Measurements from ENCODE around the gene WNT5A.

The WNT5A gene

DNA sequence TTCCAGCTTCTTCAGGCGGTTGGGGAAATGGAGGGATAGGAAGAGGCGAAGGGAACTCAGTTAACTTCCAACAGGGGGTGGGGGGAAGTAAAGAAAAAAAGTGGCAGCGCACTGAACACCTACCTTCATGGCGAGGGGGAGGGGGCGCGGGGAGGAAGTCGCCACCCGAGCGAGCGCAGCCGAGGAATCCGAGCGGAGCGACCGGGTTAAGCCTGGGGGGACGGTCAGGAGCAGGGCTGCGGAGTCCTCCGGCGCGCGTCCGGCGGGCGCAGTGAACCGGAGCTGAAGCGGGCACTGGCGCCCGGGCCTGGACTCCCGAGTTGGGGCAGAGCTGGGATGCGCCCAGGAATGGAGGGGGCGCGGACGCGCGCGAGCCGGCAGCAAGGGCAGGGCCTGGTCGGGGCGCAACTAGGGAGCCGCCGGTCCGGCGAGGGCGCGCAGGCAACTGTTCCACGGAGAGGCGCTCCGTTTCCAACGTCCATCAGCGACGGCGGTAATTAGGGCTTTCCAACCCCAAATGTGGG, at the start of gene WNT5A:
TSS of gene WNT5A (minus strand) at position 450 of the 524 bp plus-strand sequence. CDS start at position 129, 321 bp downstream.
- DNase-seq (ENCODE audit: low spot score) = no peak

DNA sequence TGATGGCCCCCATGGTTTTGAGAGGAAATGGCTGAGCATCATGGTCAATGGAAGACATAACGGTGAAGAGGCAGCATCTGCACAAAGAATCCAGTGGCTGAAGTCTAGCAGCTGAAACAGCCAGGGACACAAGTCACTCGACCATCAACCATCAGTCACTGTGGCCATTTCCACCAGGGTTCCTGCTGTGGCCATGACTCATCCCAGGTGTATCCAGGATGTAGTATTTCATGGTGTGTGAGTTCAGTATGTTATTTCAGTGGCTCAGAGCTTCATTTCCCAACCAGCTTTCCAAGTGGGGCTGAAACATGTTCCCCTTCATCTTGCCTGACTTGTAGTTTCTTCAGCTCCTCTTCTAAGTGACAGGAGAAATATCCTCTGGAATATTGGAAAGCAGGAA, 47.8 kb upstream of the WNT5A start:
- DNase-seq (ENCODE audit: low spot score) = no peak

DNA sequence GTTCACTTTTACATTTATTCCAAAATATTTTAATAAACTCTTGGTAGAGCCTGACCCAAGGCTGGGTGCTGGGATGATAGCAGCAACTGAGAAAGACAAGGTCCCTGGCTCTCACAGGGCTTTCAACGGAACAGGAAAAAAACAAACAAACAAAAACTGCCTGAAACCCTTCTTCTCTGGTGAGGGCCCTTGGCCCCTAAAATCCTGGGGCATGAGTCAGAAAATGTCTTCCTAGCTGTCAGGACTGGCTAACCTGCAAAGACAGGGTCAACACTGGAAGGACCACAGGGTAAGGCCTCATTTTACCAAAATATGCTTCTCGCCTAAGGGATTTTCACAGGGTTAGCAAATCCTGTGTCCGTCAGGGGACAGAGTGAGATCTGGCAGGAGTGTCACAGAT, 45.7 kb upstream of the WNT5A start:
- no peak for DNase-seq (ENCODE audit: low spot score)

DNA sequence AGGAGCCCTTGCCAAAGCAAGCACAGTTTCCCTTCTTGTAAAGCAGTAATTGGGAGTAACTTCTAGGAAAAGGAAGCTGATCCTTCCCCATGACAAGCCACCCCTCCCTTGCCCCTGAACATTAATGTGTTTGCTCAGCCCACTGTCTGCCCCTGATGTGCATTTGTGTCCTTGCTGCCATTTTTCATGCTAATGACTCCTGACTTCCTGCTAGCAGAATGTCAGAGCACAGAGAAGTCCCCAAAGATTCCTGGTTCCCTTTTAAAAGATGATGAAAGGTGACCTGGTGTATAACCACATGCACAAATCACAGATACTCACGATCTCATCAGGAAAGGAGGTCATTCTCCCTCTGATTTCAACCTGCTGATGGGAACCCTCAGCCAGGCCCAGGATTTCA, 44.2 kb upstream of the WNT5A start:
- no peak for DNase-seq (ENCODE audit: low spot score)

DNA sequence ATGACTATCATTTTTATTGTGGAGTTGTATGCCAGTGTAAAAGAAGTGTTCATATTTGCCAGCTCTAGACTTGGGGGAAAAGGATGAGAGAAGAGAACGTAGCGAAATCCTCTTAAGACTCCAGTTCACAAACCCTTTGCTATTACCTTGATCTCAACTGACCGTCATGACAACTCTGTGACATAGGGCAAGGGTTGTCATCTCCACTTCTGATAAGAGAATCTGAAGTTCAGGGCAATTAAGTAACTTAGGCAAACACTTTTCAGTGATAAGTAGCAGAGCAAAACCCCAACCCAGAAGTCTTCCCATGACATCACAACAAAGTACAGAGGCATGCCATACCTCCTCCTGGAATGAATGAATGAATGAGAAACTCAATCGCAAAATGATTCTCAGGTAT, 40.3 kb upstream of the WNT5A start:
- no peak for DNase-seq (ENCODE audit: low spot score)

DNA sequence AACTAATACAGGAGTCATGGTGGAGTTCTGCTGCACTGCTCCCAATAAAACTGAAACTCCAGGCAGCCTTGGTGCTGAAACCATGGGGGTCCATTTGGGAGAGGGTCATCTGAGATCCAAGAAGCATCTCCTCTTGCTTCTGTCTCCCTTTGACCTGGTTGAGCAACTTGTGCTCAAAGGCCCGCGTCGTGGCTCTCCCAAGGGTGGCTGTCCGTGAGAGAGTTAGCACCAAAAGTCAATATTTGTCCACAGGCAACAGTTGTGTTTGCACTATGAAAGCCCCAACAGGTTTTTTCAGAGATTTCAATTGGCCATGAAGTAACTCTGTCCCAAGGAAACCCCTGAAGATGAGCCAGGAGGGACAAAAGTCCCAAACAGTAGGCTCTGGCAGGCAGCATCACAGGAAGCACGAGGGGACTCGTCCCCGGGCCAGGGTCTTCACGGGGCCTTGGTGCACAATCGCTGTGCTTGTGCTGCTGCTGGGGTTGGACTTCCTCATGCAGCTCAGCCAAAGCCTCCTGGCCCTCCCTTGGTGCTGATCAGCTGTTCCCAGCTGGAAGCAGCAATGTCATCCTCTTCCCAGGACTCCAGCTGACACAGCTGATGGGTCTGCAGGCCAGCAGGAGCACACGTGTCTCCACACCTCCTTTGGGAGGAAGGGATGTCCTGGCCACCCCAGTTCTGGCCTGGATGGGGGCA, 39.4 kb upstream of the WNT5A start:
- no peak for DNase-seq (ENCODE audit: low spot score)

DNA sequence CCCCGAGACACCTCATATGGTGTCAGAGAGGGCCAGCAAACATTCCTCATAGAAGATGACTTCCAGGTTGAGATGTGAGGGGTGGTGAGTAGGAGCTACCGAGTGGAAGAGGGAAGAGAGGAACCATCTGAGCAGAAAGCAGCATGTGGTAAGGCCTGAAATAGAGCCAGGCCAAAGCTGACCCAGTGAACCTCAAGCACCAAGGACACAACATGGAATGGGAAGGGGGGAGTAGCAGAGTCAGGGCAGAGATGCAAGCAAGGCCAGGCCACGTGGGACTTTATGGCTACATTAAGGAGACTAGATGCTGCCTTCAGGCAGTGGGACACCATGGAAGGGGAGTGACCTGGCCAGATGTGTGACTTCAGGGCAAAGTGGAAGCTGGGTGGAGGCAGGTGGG, 38.3 kb upstream of the WNT5A start:
- no peak for DNase-seq (ENCODE audit: low spot score)

DNA sequence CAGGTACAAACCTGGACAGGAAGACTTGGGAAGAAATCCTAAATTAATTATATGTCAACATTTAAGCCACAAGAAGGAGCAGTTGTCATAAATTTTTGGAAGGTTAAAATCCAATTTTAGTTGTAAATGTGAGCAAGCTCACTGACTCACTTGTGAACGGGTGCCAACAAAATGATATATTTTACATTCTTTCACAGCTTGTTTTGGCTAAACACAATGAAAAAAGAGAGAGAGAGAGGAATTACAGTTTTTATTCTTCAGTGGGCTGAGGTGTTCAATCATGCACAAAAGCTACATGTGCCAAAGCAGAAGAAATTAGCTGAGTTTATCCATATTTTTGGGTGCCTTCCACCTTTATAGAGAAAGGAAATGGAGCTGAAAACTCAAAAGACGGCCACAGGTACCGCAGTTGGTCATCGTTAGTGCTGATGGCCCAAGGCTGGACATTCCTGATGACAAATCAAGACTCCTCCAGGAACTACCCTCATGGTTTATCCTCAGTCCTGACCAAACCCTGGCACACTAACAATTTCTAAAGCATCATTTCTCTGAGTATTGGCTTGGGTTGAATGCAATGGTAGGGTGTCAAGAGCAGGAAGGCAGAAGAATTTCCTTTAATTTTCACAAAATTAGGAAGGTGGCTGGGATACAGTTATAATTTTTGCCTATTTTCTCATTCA, 37.6 kb upstream of the WNT5A start:
- no peak for DNase-seq (ENCODE audit: low spot score)

DNA sequence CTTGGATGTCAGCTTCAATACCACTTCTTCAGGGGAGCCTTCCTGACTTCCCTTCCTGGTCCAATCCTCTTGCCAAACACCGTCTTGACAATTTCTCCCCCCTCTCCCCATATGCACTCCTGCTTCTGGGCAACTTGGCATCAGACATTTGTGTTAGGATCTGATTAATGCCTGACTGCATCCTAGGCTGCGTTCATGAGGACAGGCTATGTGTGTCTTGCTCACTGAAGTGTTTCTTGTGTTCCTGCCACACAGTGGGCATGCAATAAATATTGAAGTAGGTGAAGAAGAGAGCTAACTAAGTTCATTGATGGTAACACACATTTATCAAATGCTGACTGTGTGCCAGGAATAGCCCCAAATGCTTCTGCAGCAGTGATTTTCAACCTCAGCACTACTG, 36.4 kb upstream of the WNT5A start:
- DNase-seq (ENCODE audit: low spot score) = no peak

DNA sequence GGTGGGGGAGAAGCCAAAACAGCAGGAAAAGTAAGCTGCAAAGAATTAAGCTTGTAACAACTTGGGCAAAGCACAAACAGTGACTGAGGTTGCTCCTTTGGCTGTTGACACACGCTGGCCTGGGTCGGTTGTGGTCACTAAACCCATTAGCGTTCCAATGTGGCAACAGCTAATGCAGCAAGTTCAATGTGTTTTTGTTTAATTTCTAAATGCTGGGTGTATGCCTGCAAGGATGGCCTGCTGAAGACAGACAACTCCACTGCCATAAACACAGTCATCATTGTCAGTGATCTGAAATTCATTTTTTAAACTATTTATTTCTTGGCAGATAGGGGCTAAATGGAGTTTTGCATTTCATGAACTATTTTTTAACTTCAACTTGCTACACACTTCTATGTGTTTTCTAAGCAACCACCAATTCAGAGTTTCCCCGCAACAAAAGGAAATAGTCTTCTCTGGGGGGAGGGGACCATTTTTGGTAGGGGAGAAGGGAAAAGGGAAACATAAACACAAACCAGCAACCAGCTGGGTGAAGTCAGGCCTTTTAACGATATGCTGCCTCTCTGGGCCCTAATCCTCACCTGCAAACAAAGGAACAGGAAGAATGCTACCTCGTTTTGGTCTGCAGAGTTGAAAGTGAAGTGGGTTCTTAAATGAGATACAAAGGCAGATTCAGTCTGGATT, 34.8 kb upstream of the WNT5A start:
- DNase-seq (ENCODE audit: low spot score) = no peak

DNA sequence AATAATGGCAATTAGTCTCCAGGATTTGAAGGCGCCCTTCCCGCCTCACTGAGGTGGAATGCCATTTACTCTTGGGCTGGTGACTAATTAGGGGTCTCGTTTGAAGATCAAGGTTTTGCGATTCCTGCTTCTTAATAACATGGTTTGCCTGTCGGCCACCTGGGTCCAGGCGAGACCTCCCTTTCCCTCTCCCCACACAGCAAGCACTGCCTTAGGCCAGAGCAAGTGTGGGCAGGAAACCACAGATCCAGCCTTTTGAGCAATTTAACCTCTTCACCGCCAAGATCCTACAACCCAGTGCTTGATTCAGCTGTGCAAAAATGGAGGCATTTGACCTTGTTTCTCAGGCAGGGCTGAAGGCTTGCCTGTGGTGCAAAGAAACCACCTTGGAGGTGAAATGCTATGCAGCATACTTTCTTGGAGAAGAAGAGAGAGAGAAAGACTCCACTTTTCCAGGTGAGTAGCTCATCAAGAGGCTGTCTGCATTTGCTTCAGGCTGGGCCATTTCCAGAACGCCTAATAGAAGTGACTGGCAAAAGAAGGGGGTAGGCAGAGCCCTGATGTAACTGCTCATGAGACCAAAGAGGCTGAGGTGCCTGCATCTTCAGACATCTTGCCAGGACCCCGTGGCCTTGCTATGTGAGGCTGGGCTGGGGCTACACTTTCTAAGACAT, 34.1 kb upstream of the WNT5A start:
- no peak for DNase-seq (ENCODE audit: low spot score)

DNA sequence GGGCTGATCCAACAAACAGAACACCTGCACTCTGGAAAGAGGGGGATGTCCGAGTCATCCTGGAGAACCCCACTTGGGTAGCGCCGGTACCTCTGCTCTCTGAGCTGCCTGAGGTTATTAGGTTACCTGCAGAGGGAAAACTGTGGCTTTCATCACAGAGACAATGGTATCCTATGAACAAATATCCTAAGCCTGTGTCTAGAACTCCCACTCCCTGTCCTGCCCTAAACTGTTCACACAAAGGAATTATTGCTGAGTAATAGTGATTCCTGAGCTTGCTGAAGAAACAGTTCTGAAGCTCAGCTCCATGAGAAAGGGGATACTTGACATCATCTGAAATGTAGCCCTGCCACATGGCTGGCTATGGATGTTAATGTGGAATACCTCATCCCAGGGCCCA, 31.9 kb upstream of the WNT5A start:
- no peak for DNase-seq (ENCODE audit: low spot score)

DNA sequence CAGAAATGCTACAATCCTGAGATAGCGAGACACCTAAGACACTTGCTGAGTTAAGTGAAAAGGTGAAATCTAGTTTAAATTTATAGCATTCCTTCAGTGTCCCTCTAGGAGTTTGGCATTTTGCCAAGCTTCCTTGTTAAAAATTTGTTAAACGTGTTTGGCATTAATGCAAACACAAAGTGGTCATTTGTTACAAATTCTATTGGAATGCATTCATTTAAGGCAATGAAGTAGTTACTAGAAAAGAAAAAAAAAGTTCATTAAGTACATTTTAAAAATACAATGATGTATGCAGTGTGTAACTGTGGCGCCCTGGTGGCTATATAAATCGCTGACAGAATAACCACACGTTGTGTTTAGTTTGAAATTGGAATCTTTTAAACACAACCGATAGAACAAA, 31.3 kb upstream of the WNT5A start:
- DNase-seq (ENCODE audit: low spot score) = no peak

DNA sequence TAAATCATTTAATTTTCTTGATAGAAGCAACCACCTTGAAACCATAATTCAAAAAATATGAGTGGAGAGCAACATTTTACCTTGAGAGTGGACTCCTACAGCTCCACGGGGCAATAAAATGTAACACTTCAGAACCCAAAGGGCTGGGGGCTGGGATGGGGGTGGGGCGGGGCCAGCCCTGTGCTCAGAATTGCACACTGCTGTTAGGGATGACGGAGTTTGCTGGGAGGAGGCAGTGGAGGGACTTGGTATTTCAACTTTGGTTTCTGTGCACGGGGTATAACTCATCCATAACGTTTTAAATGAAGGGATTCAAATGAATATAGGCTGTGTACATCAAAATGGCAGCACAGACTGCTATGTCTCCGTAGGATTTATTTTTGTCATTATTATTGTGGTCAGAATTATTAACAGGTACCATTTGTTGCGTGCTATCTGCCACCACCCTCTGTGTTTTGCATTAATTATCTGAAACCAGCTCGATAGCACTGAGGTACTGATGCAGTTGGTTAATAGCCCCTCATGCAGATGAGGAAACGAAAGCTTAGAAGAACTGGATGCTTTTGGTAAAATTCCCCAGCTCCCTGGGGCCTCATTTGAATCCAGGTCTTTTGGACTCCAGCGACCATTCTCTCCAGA, 29.4 kb upstream of the WNT5A start:
- DNase-seq (ENCODE audit: low spot score) = no peak

DNA sequence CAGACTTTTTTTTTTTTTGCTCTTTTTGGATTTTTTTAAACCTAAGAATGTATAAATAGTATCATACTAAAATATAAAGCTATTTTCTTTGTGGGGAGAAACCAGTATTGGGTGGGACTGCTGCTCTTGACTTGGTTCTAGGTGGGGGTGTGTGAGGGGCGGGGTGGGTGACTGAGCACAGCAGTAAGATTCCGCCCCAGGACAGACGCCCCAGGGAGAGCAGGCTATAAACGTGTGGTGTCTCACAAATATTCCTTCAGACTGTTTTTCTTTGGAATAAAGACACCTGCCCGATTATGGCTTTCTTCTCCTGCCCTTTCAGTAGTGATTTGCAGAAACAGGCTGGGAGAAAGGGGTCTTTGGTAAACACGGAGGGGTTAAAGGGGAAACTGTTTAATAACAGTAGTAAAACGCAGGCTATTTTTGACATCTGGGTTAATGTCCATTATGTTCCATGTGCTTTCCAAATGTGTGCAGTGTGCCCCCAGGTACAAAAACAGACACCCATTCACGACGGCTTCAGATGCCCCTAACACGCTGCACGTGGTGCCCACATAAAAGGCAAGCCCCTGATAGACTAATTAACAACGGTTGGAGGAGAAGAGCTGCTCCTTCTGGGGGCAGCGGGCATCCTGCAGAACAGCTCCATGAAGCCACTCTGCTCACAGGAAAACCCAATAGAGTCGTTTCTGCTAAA, 28.6 kb upstream of the WNT5A start:
- no peak for DNase-seq (ENCODE audit: low spot score)

DNA sequence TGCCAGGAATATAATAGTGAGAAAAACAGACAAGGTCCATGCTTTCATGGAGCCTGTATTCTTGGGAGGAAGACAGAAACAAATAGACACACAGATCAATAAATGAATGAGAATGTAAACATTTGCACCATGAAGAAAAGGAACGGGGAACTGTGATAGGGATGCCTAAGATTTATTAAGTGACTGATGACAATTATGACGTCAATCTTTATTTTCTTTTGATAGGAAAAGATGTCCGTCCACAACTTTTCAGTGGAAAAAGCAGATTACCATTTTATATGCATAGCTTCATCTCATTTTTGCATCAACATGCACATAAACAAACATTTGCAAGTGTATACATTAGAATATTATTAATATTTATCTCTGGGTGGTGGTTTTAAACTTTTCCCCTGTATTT, 27.9 kb upstream of the WNT5A start:
- no peak for DNase-seq (ENCODE audit: low spot score)

DNA sequence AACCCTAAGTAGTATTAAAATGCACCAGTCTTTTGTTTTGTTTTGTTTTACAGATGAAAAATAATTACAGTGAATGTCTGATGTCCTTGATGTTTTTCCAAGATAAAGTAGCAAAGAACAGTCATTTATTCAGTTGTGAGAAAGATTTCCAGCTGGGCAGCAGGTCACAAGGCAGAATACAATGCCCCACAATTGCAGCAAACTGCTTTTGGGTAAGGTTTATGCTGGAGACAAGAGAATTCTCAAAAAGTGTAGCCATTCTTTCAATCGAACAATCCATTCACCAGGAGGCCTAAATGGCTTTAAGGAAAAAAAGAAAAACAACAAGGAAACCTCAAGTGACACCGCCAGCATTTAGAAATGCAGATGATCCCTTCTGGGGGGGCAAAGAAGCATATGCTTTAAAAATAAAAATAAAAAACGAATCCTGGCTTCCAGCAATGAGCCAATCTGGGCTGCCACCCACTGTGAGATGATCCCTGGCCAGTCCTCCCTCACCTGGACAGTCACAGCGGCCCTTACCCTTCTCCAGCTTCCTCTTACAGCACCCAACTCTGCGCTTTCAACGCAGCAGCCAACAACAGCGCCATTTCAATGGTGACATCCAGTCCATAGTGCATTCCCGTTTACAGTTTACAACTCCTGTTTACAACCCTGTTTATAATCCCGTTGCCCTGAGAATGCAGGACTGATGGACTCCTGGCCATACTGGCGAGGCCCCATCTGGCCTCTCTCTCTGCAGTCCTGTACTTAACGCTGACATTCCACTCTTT, 25.7 kb upstream of the WNT5A start:
- DNase-seq (ENCODE audit: low spot score) = no peak

DNA sequence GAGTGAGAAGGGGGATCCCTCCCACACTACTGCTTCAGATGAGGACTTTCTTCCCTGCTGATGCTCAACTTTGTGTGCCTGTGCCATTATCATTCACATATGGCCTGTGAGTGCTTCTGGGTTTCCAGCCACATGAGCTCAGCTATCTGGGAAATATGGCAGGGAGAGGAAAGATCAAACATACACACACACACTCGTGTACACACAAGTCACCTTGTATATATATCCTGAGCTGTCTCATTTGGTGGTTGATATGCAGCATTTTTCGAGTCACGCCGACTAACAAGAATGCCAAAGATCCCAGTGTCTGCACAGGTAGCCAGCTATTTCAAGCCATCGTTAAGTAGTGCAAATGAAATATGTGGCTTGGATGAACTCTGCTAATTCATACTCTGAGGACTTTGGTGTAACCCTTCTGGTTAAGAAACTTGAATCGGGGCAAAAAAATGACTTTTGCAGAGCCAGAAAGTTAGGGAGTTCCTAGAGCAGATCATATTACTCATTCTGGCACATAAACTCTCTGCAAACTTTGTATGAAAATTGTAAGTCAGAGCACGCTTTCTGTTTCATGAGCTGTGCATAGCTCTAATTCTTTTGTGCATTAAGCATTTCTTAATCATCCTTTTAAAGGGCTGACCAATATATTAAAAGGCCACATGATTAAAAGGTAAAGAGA, 24.9 kb upstream of the WNT5A start:
- no peak for DNase-seq (ENCODE audit: low spot score)

DNA sequence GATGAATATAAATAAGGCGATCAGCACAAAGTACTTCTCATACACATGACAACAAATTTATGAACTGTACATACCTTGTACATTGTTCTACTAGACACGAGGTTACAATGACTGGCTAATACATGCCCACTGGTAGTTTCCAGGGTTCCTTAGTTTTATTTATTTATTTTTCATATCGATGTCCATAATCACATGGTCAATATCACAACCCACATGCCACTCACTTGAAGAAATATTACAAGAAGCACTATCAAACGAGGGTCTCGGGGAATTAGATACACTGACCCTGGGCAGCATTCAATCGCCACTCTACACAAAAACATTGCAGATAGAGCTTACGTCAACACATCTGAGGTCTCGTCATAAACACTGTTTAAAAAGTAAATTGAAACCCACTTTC, 21.2 kb upstream of the WNT5A start:
- no peak for DNase-seq (ENCODE audit: low spot score)

DNA sequence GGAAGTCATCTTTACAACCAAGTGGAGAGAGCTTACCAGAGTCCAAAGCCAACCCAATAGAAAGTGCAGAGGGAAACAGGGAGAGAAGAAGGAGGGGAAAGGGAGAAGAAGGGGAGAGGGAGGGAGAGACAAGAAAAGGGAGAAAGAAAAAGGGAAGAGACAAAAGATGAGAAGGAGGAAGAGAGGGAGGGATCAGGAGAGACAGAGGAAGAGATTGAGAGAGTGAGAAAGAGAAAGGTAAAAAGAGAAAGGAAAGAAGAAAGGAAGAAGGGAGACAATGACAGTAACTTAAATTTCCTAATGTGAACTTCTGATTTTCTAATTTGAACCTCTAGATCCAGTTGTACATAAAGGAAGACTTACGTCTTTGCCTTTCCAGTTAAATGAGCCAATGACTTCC, 20.7 kb upstream of the WNT5A start:
- no peak for DNase-seq (ENCODE audit: low spot score)
